ENCODE measurements around the gene ASF1B. TPM values are rescaled to one million over a fixed set of nuclear protein-coding genes. Genes with fewer than 3 reads are reported as not detected.

The ASF1B gene
- total RNA-seq, 4 donors from 2014 or later: 1.2 TPM; not detected in 3

- TF ChIP-seq, protein P1, sequence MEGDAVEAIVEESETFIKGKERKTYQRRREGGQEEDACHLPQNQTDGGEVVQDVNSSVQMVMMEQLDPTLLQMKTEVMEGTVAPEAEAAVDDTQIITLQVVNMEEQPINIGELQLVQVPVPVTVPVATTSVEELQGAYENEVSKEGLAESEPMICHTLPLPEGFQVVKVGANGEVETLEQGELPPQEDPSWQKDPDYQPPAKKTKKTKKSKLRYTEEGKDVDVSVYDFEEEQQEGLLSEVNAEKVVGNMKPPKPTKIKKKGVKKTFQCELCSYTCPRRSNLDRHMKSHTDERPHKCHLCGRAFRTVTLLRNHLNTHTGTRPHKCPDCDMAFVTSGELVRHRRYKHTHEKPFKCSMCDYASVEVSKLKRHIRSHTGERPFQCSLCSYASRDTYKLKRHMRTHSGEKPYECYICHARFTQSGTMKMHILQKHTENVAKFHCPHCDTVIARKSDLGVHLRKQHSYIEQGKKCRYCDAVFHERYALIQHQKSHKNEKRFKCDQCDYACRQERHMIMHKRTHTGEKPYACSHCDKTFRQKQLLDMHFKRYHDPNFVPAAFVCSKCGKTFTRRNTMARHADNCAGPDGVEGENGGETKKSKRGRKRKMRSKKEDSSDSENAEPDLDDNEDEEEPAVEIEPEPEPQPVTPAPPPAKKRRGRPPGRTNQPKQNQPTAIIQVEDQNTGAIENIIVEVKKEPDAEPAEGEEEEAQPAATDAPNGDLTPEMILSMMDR (IDR thresholded peaks at IDR 0.05): no peak
- no peak for TF ChIP-seq POLR2A (IDR thresholded peaks at IDR 0.05)
- no peak for TF ChIP-seq POLR2AphosphoS5 (IDR thresholded peaks at IDR 0.05)
- TF ChIP-seq EP300 (IDR thresholded peaks at IDR 0.05): no peak
- Histone ChIP-seq H3K4me1 (peaks cover 0 to 27% (median 19%) of the 10 kb centered on the region in 3 donors), H3K9me3 (no peaks in the 10 kb centered on the region), H3K27ac (peak overlapping the region; percentile 61 to 96 (median 94)), H3K36me3 (no peaks in the 10 kb centered on the region), H3K27me3 (no peaks in the 10 kb centered on the region), H3K4me3 (peak overlapping the region; percentile 55 to 83)
- no peak for ATAC-seq
- 14 to 51% methylated on average over 1 to 7 of the region's 24 CpGs for WGBS, 2 donors (ENCODE audit: low coverage in 1 of 2)
Observed at GRCh38 chr19:14081797-14082674, 54.4 kb downstream of the ASF1B start.

GRCh38 chr19:14080887-14081796 is 55.2 kb downstream of the ASF1B start:
- ATAC-seq: peak; percentile 98
- Histone ChIP-seq H3K36me3 (no peaks in the 10 kb centered on the region), H3K4me3 (peak overlapping the region; percentile 79 to 83), H3K4me1 (peaks cover 0 to 27% (median 19%) of the 10 kb centered on the region in 3 donors), H3K27me3 (no peaks in the 10 kb centered on the region), H3K9me3 (no peaks in the 10 kb centered on the region), H3K27ac (peak overlapping the region; percentile 92 to 96 (median 96))
- TF ChIP-seq, protein P1 (IDR thresholded peaks at IDR 0.05): peak in 2 of 4 experiments; percentile 7 to 24
- TF ChIP-seq POLR2A (IDR thresholded peaks at IDR 0.05) (peak; percentile 78), POLR2AphosphoS5 (IDR thresholded peaks at IDR 0.05) (peak; percentile 77), EP300 (IDR thresholded peaks at IDR 0.05) (no peak)
- 0 to 1% methylated on average over 6 to 18 of the region's 50 CpGs for WGBS, 2 donors (ENCODE audit: low coverage in 1 of 2)

GRCh38 chr19:14078411-14078810 is 58.0 kb downstream of the ASF1B start:
- TF ChIP-seq, protein P1 (IDR thresholded peaks at IDR 0.05): no peak
- no peak for TF ChIP-seq POLR2A (IDR thresholded peaks at IDR 0.05)
- no peak for TF ChIP-seq POLR2AphosphoS5 (IDR thresholded peaks at IDR 0.05)
- no peak for TF ChIP-seq EP300 (IDR thresholded peaks at IDR 0.05)
- peaks cover 0 to 52% (median 25%) of the 10 kb centered on the region in 3 donors for H3K4me1 ChIP-seq
- no peak overlapping the region for H3K27ac ChIP-seq
- H3K4me3 ChIP-seq: no peak overlapping the region
- no peaks in the 10 kb centered on the region for H3K36me3 ChIP-seq
- 69 to 84% methylated on average over 2 of the region's 2 CpGs for WGBS, 2 donors (ENCODE audit: low coverage in 1 of 2)
- no peak for ATAC-seq
- no peaks in the 10 kb centered on the region for H3K27me3 ChIP-seq
- no peaks in the 10 kb centered on the region for H3K9me3 ChIP-seq

- Histone ChIP-seq H3K36me3 (no peaks in the 10 kb centered on the region), H3K27ac (peak overlapping the region; percentile 71 to 95 (median 90)), H3K27me3 (no peaks in the 10 kb centered on the region), H3K9me3 (no peaks in the 10 kb centered on the region), H3K4me3 (peak overlapping the region; percentile 41 to 67), H3K4me1 (peaks cover 0 to 46% (median 19%) of the 10 kb centered on the region in 3 donors)
- peak in 1 of 2 donors; percentile 0 for TF ChIP-seq POLR2A (IDR thresholded peaks at IDR 0.05)
- no peak for TF ChIP-seq EP300 (IDR thresholded peaks at IDR 0.05)
- 0 to 2% methylated on average over 6 to 17 of the region's 44 CpGs for WGBS, 2 donors (ENCODE audit: low coverage in 1 of 2)
- ATAC-seq: peak; percentile 15
Observed at GRCh38 chr19:14073925-14074838, 62.2 kb downstream of the ASF1B start.

All from gastroesophageal sphincter (tissue), 4 donors.